Measurements from ENCODE around the gene CSF1R. TPM values are rescaled to one million over a fixed set of nuclear protein-coding genes. Genes with fewer than 3 reads are reported as not detected.

The CSF1R gene
- total RNA-seq, 3 donors from 2014 or later: 11.5 to 79.0 (median 24.1) TPM

GRCh38 chr5:150116667-150117400, 30.5 kb upstream of the CSF1R start:
- intact Hi-C loops (cut with DNase I; ENCODE audit: low total_unique reads): no loop called here
- Histone ChIP-seq H3K9me3 (no peaks in the 10 kb centered on the region), H3K4me1 (peaks cover 0 to 3% of the 10 kb centered on the region in 2 donors), H3K27me3 (no peaks in the 10 kb centered on the region), H3K4me3 (no peak overlapping the region), H3K27ac (no peak overlapping the region), H3K36me3 (no peaks in the 10 kb centered on the region)
- DNase-seq (ENCODE audit: low spot score in 2 of 2): peak in 1 of 2 donors; percentile 42
- TF ChIP-seq POLR2AphosphoS5 (IDR thresholded peaks at IDR 0.05) (no peak), CTCF (IDR thresholded peaks at IDR 0.05) (no peak), POLR2A (IDR thresholded peaks at IDR 0.05) (no peak)

GRCh38 chr5:150114773-150115408, 28.5 kb upstream of the CSF1R start:
- peak; percentile 9 to 14 for DNase-seq (ENCODE audit: low spot score in 2 of 2)
- H3K36me3 ChIP-seq: no peaks in the 10 kb centered on the region

GRCh38 chr5:150114102-150114641, 27.8 kb upstream of the CSF1R start:
- TF ChIP-seq CTCF (IDR thresholded peaks at IDR 0.05) (no peak), POLR2A (IDR thresholded peaks at IDR 0.05) (no peak), POLR2AphosphoS5 (IDR thresholded peaks at IDR 0.05) (peak in 1 of 3 donors; percentile 14)
- H3K36me3 ChIP-seq: no peaks in the 10 kb centered on the region
- H3K4me3 ChIP-seq: no peak overlapping the region
- intact Hi-C loops (cut with DNase I; ENCODE audit: low total_unique reads): no loop called here
- peak; percentile 15 to 40 for DNase-seq (ENCODE audit: low spot score in 2 of 2)
- peak overlapping the region in 1 of 2 donors; percentile 32 for H3K27ac ChIP-seq
- no peaks in the 10 kb centered on the region for H3K9me3 ChIP-seq
- no peaks in the 10 kb centered on the region for H3K27me3 ChIP-seq
- peaks cover 0 to 3% of the 10 kb centered on the region in 2 donors for H3K4me1 ChIP-seq

More at GRCh38 chr5:150114773-150115408, 28.5 kb upstream of the CSF1R start:
- peaks cover 0 to 3% of the 10 kb centered on the region in 2 donors for H3K4me1 ChIP-seq
- H3K9me3 ChIP-seq: no peaks in the 10 kb centered on the region
- H3K27ac ChIP-seq: peak overlapping the region in 1 of 2 donors; percentile 32
- no peak for TF ChIP-seq CTCF (IDR thresholded peaks at IDR 0.05)
- no peak for TF ChIP-seq POLR2AphosphoS5 (IDR thresholded peaks at IDR 0.05)
- no peak for TF ChIP-seq POLR2A (IDR thresholded peaks at IDR 0.05)
- H3K27me3 ChIP-seq: no peaks in the 10 kb centered on the region
- intact Hi-C loops (cut with DNase I; ENCODE audit: low total_unique reads): no loop called here
- no peak overlapping the region for H3K4me3 ChIP-seq

- H3K36me3 ChIP-seq: no peaks in the 10 kb centered on the region
- H3K27me3 ChIP-seq: no peaks in the 10 kb centered on the region
- H3K9me3 ChIP-seq: no peaks in the 10 kb centered on the region
- peak overlapping the region; percentile 73 to 88 for H3K27ac ChIP-seq
- intact Hi-C loops (cut with DNase I; ENCODE audit: low total_unique reads): no loop called here
- no peak overlapping the region for H3K4me3 ChIP-seq
- DNase-seq (ENCODE audit: low spot score in 2 of 2): peak; percentile 14 to 47
- H3K4me1 ChIP-seq: peaks cover 0 to 3% of the 10 kb centered on the region in 2 donors
- TF ChIP-seq POLR2A (IDR thresholded peaks at IDR 0.05): no peak
- no peak for TF ChIP-seq CTCF (IDR thresholded peaks at IDR 0.05)
- no peak for TF ChIP-seq POLR2AphosphoS5 (IDR thresholded peaks at IDR 0.05)
Measured at GRCh38 chr5:150113047-150113744, 26.8 kb upstream of the CSF1R start.

All from breast epithelium (tissue), 4 donors.